ENCODE measurements around the gene EIF4E2. TPM values are rescaled to one million over a fixed set of nuclear protein-coding genes. Genes with fewer than 3 reads are reported as not detected.
A peak's percentile ranks its signal among the peaks of the same experiment; 100 is the strongest.
"Not testable (repeated sequence)": the region's sequence is repeated elsewhere in the genome, so short reads cannot be mapped to it uniquely, and the experiment has no call there.

Gene EIF4E2
- total RNA-seq, 1 donor from 2014 or later: 87.1 TPM

GRCh38 chr2:232529806-232530547 is 20.5 kb upstream of the EIF4E2 start:
- no peaks in the 10 kb centered on the region for H3K36me3 Mint-ChIP-seq (ENCODE audit: low read depth)

GRCh38 chr2:232530626-232531260 is 19.7 kb upstream of the EIF4E2 start:
- H3K27me3 Mint-ChIP-seq (ENCODE audit: low read depth): peaks cover 8% of the 10 kb centered on the region
- no peak overlapping the region for H3K4me3 Mint-ChIP-seq (ENCODE audit: unreplicated experiment)
- no peaks in the 10 kb centered on the region for H3K4me1 Mint-ChIP-seq (ENCODE audit: low read depth)
- H3K27ac Mint-ChIP-seq (ENCODE audit: unreplicated experiment): no peak overlapping the region
- no peaks in the 10 kb centered on the region for H3K9me3 Mint-ChIP-seq (ENCODE audit: low read depth)
- peak; percentile 58 for DNase-seq (ENCODE audit: low spot score)
- TF ChIP-seq, protein P1, sequence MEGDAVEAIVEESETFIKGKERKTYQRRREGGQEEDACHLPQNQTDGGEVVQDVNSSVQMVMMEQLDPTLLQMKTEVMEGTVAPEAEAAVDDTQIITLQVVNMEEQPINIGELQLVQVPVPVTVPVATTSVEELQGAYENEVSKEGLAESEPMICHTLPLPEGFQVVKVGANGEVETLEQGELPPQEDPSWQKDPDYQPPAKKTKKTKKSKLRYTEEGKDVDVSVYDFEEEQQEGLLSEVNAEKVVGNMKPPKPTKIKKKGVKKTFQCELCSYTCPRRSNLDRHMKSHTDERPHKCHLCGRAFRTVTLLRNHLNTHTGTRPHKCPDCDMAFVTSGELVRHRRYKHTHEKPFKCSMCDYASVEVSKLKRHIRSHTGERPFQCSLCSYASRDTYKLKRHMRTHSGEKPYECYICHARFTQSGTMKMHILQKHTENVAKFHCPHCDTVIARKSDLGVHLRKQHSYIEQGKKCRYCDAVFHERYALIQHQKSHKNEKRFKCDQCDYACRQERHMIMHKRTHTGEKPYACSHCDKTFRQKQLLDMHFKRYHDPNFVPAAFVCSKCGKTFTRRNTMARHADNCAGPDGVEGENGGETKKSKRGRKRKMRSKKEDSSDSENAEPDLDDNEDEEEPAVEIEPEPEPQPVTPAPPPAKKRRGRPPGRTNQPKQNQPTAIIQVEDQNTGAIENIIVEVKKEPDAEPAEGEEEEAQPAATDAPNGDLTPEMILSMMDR (IDR thresholded peaks at IDR 0.05): no peak
- H3K36me3 Mint-ChIP-seq (ENCODE audit: low read depth): no peaks in the 10 kb centered on the region

More at GRCh38 chr2:232529806-232530547, 20.5 kb upstream of the EIF4E2 start:
- Mint-ChIP-seq H3K4me3 (ENCODE audit: unreplicated experiment) (no peak overlapping the region), H3K4me1 (ENCODE audit: low read depth) (no peaks in the 10 kb centered on the region), H3K27ac (ENCODE audit: unreplicated experiment) (no peak overlapping the region), H3K9me3 (ENCODE audit: low read depth) (no peaks in the 10 kb centered on the region), H3K27me3 (ENCODE audit: low read depth) (peaks cover 8% of the 10 kb centered on the region)
- TF ChIP-seq, protein P1 (IDR thresholded peaks at IDR 0.05): no peak
- DNase-seq (ENCODE audit: low spot score): peak; percentile 79

DNA sequence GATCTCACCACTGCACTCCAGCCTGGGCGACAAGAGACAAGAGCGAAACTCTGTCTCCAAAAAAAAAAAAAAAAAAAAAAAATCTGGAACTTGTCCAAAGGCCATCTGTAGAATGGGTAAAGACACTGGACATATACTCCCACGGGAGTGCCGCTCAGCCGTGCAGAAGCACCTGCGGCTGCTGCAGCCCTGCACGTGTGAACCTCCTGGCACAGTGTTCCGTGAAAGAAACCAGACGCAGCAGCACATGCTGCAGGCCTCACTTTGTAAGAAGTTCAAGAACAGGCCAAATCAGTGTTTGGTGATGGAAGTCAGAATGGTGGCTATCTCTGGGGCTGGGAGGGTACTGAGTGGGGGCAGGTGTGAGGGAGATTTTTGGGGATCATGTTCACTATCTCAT is 18.1 kb upstream of the EIF4E2 start:
- TF ChIP-seq, protein P1 (IDR thresholded peaks at IDR 0.05): no peak
- H3K27ac Mint-ChIP-seq (ENCODE audit: unreplicated experiment): no peak overlapping the region
- H3K36me3 Mint-ChIP-seq (ENCODE audit: low read depth): no peaks in the 10 kb centered on the region
- peaks cover 8% of the 10 kb centered on the region for H3K27me3 Mint-ChIP-seq (ENCODE audit: low read depth)
- peak; percentile 36 for DNase-seq (ENCODE audit: low spot score)
- no peak overlapping the region for H3K4me3 Mint-ChIP-seq (ENCODE audit: unreplicated experiment)
- peaks cover 6% of the 10 kb centered on the region for H3K9me3 Mint-ChIP-seq (ENCODE audit: low read depth)
- H3K4me1 Mint-ChIP-seq (ENCODE audit: low read depth): no peaks in the 10 kb centered on the region

GRCh38 chr2:232532821-232533220 is 17.7 kb upstream of the EIF4E2 start:
- DNase-seq (ENCODE audit: low spot score): peak; percentile 44
- H3K4me1 Mint-ChIP-seq (ENCODE audit: low read depth); H3K4me3 Mint-ChIP-seq (ENCODE audit: unreplicated experiment); H3K27me3 Mint-ChIP-seq (ENCODE audit: low read depth); H3K9me3 Mint-ChIP-seq (ENCODE audit: low read depth); H3K36me3 Mint-ChIP-seq (ENCODE audit: low read depth); H3K27ac Mint-ChIP-seq (ENCODE audit: unreplicated experiment): not testable (repeated sequence)

- H3K36me3 Mint-ChIP-seq (ENCODE audit: low read depth): no peaks in the 10 kb centered on the region
- TF ChIP-seq, protein P1 (IDR thresholded peaks at IDR 0.05): no peak
- peak; percentile 63 for DNase-seq (ENCODE audit: low spot score)
- peaks cover 6% of the 10 kb centered on the region for H3K9me3 Mint-ChIP-seq (ENCODE audit: low read depth)
- H3K27me3 Mint-ChIP-seq (ENCODE audit: low read depth): no peaks in the 10 kb centered on the region
- no peaks in the 10 kb centered on the region for H3K4me1 Mint-ChIP-seq (ENCODE audit: low read depth)
- no peak overlapping the region for H3K27ac Mint-ChIP-seq (ENCODE audit: unreplicated experiment)
- H3K4me3 Mint-ChIP-seq (ENCODE audit: unreplicated experiment): no peak overlapping the region
Measured at GRCh38 chr2:232533944-232534710, 16.4 kb upstream of the EIF4E2 start.
